ENCODE results near the gene PGBD1. TPM values are rescaled to one million over a fixed set of nuclear protein-coding genes. Genes with fewer than 3 reads are reported as not detected.

Gene PGBD1
- total RNA-seq, 1 experiment from 2014 or later = 11.6 TPM

DNA sequence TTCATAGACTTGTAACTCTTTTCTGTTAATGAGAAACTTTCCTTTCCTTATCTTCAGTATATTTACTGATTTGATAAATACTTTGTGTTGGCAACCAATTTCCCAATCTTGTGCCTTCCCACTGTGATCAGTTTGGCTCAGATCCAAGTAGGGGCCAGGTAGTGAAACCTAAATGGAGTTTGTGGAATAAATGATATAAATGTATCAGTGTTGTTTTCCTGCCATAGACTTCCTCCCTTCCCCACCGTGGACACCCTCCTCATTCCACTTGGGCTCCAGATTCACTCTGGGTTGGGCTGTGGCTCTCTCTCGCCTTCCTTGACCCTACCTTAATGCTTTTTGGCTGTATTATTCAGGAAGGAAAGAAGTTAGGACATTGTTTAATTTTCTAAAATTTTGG, 69.7 kb downstream of the PGBD1 start:
- peaks cover 14% of the 10 kb centered on the region for H3K27me3 ChIP-seq (replicated peaks; ENCODE audit: insufficient read depth, low read depth, low read length, poor library complexity)
- H3K4me3 ChIP-seq (ENCODE audit: low read depth, low read length, poor library complexity, severe bottlenecking) = peak overlapping the region; percentile 91
- no peaks in the 10 kb centered on the region for H3K9me3 ChIP-seq (ENCODE audit: low read depth, low read length, poor library complexity, severe bottlenecking)
- H3K4me1 ChIP-seq (ENCODE audit: insufficient read depth, low read length, poor library complexity, severe bottlenecking) = peaks cover 7% of the 10 kb centered on the region
- BruUV-seq (replicated peaks) = no TSS peak
- H3K27ac ChIP-seq (ENCODE audit: low read depth, low read length, poor library complexity, severe bottlenecking) = peak overlapping the region; percentile 55
- intact Hi-C loops (cut with micrococcal nuclease; ENCODE audit: unreplicated experiment) = no loop called here
- no peak for DNase-seq (ENCODE audit: low spot score)
- TF ChIP-seq, protein P1, sequence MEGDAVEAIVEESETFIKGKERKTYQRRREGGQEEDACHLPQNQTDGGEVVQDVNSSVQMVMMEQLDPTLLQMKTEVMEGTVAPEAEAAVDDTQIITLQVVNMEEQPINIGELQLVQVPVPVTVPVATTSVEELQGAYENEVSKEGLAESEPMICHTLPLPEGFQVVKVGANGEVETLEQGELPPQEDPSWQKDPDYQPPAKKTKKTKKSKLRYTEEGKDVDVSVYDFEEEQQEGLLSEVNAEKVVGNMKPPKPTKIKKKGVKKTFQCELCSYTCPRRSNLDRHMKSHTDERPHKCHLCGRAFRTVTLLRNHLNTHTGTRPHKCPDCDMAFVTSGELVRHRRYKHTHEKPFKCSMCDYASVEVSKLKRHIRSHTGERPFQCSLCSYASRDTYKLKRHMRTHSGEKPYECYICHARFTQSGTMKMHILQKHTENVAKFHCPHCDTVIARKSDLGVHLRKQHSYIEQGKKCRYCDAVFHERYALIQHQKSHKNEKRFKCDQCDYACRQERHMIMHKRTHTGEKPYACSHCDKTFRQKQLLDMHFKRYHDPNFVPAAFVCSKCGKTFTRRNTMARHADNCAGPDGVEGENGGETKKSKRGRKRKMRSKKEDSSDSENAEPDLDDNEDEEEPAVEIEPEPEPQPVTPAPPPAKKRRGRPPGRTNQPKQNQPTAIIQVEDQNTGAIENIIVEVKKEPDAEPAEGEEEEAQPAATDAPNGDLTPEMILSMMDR (conservative IDR thresholded peaks at IDR 0.05; ENCODE audit: low read depth, low read length) = no peak
- TF ChIP-seq EZH2 (IDR thresholded peaks at IDR 0.05; ENCODE audit: borderline replicate concordance, low read depth, low read length, poor library complexity, severe bottlenecking) = no peak
- POLR2A ChIA-PET (ENCODE audit: low non-redundant PET) = no interaction called here
- no peaks in the 10 kb centered on the region for H3K36me3 ChIP-seq (ENCODE audit: insufficient read depth, low read length, poor library complexity, severe bottlenecking)
- CTCF ChIA-PET = no interaction called here

DNA sequence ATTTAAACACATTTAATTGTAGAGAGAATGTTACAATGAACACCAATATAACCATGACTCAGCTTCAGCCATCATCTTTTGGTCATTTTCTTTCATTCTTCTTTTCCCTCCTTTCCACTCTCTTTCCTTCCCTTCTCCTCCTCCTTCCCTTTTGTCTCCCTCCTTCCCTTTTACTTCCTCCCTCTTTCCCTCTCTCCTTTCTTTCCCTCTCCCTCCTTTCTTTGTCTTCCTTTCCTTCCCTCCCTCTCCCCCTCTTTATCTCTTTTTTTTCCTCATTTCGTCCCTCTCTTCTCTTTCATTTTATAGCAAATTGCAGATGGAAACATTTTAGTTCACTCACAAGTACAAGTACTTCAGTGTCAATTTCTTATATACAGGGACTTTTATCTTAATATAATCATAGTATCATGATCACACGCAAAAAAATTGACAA, 70.1 kb downstream of the PGBD1 start:
- intact Hi-C loops (cut with micrococcal nuclease; ENCODE audit: unreplicated experiment) = no loop called here
- Histone ChIP-seq H3K9me3 (ENCODE audit: low read depth, low read length, poor library complexity, severe bottlenecking) (no peaks in the 10 kb centered on the region), H3K27ac (ENCODE audit: low read depth, low read length, poor library complexity, severe bottlenecking) (peak overlapping the region; percentile 55), H3K27me3 (replicated peaks; ENCODE audit: insufficient read depth, low read depth, low read length, poor library complexity) (peaks cover 11% of the 10 kb centered on the region), H3K4me1 (ENCODE audit: insufficient read depth, low read length, poor library complexity, severe bottlenecking) (peaks cover 10% of the 10 kb centered on the region), H3K36me3 (ENCODE audit: insufficient read depth, low read length, poor library complexity, severe bottlenecking) (no peaks in the 10 kb centered on the region), H3K4me3 (ENCODE audit: low read depth, low read length, poor library complexity, severe bottlenecking) (peak overlapping the region; percentile 91)
- BruUV-seq (replicated peaks) = no TSS peak
- TF ChIP-seq, protein P1 (conservative IDR thresholded peaks at IDR 0.05; ENCODE audit: low read depth, low read length) = no peak
- no peak for TF ChIP-seq EZH2 (IDR thresholded peaks at IDR 0.05; ENCODE audit: borderline replicate concordance, low read depth, low read length, poor library complexity, severe bottlenecking)
- POLR2A ChIA-PET (ENCODE audit: low non-redundant PET) = no interaction called here
- no peak for DNase-seq (ENCODE audit: low spot score)
- CTCF ChIA-PET = no interaction called here

Other genes starting within 250 kb of the PGBD1 start
- 0.58 and 0.85 TPM in 2 replicates for gene ZNF165, start 201.0 kb upstream of the PGBD1 start, total RNA-seq (2021)
- 8.0 and 9.0 TPM in 2 replicates for gene ZSCAN16, start 157.0 kb upstream of the PGBD1 start, total RNA-seq (2021)
- 29.4 and 29.8 TPM in 2 replicates for gene ZKSCAN8, start 139.7 kb upstream of the PGBD1 start, total RNA-seq (2021)
- 13.3 and 15.1 TPM in 2 replicates for gene ZSCAN9, start 56.3 kb upstream of the PGBD1 start, total RNA-seq (2021)
- 6.4 and 6.6 TPM in 2 replicates for gene ZKSCAN4, start 29.3 kb upstream of the PGBD1 start, total RNA-seq (2021)
- not detected in 2 replicates for gene NKAPL, start 22.3 kb upstream of the PGBD1 start, total RNA-seq (2021)
- 15.1 and 19.9 TPM in 2 replicates for gene ZSCAN26, start 14.4 kb upstream of the PGBD1 start, total RNA-seq (2021)
- 3.5 and 4.3 TPM in 2 replicates for gene ZSCAN31, start 54.6 kb downstream of the PGBD1 start, total RNA-seq (2021)
- gene ZKSCAN3, start 68.4 kb downstream of the PGBD1 start, total RNA-seq (2021) = 8.0 and 8.7 TPM in 2 replicates
- 12.1 and 13.1 TPM in 2 replicates for gene ZSCAN12, start 118.2 kb downstream of the PGBD1 start, total RNA-seq (2021)
- gene ZSCAN23, start 161.9 kb downstream of the PGBD1 start, total RNA-seq (2021) = 5.4 and 8.3 TPM in 2 replicates
- gene GPX6, start 234.2 kb downstream of the PGBD1 start, total RNA-seq (2021) = not detected in 2 replicates
- not detected in 2 replicates for gene GPX5, start 244.3 kb downstream of the PGBD1 start, total RNA-seq (2021)

Measured in A673 (cell line).